PC-3 (cell line): ENCODE data around the gene NEXMIF.

Experiments
- CTCF ChIP-seq: fragments of 300-600 bp; sonication (generic); conservative IDR thresholded peaks from 2 replicates; pipeline ENCODE4 v1.5.1; 2017; ENCODE audit warnings: antibody characterized with exemption, low read depth, mild to moderate bottlenecking, low read length
- EZH2 ChIP-seq: fragments of 300-600 bp; sonication (generic); IDR thresholded peaks from one replicate; pipeline ENCODE4 v1.6.1; 2017; ENCODE audit warnings: antibody characterized with exemption, mild to moderate bottlenecking, low read length; ENCODE audit not compliant: unreplicated experiment
- EZH2phosphoT487 ChIP-seq: fragments of 300-600 bp; sonication (generic); IDR thresholded peaks from 2 replicates; pipeline ENCODE4 v1.6.1; 2018; ENCODE audit warnings: mild to moderate bottlenecking, antibody characterized with exemption, low read length, borderline replicate concordance

GRCh38 chrX:74788545-74789086, 136.6 kb downstream of the NEXMIF start:
- TF ChIP-seq CTCF (no peak), EZH2 (no peak), EZH2phosphoT487 (no peak)
